ENCODE data around the gene HES7. TPM values are rescaled to one million over a fixed set of nuclear protein-coding genes. Genes with fewer than 3 reads are reported as not detected.
A peak's percentile ranks its signal among the peaks of the same experiment; 100 is the strongest.

HES7 gene
- total and polyA plus RNA-seq, 9 of the 15 experiments (the other 6 are each of a cell fraction or from before 2014, with no cell fraction given): 0.03 to 1.7 (median 0.14) TPM; not detected in 1

GRCh38 chr17:8119581-8120519 lies 4.1 kb downstream of the HES7 start (continued):
- TF ChIP-seq POLR3A (IDR thresholded peaks at IDR 0.05; ENCODE audit: borderline replicate concordance, extremely low read depth, insufficient read depth, insufficient read length): peak; percentile 83
- TF ChIP-seq GTF2F1 (IDR thresholded peaks at IDR 0.05; ENCODE audit: low read depth, low read length): 0 out of 2 replicates have a peak, but pooled peaks have one; percentile 39
- TF ChIP-seq, protein P1, sequence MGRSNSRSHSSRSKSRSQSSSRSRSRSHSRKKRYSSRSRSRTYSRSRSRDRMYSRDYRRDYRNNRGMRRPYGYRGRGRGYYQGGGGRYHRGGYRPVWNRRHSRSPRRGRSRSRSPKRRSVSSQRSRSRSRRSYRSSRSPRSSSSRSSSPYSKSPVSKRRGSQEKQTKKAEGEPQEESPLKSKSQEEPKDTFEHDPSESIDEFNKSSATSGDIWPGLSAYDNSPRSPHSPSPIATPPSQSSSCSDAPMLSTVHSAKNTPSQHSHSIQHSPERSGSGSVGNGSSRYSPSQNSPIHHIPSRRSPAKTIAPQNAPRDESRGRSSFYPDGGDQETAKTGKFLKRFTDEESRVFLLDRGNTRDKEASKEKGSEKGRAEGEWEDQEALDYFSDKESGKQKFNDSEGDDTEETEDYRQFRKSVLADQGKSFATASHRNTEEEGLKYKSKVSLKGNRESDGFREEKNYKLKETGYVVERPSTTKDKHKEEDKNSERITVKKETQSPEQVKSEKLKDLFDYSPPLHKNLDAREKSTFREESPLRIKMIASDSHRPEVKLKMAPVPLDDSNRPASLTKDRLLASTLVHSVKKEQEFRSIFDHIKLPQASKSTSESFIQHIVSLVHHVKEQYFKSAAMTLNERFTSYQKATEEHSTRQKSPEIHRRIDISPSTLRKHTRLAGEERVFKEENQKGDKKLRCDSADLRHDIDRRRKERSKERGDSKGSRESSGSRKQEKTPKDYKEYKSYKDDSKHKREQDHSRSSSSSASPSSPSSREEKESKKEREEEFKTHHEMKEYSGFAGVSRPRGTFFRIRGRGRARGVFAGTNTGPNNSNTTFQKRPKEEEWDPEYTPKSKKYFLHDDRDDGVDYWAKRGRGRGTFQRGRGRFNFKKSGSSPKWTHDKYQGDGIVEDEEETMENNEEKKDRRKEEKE (IDR thresholded peaks at IDR 0.05; ENCODE audit: borderline replicate concordance in 1 of 2, control insufficient read depth in 1 of 2, low read depth in 2 of 2, low read length in 1 of 2): 0 out of 4 replicates have a peak, but pooled peaks of 1 of the 2 experiments have one; percentile 34
- 0 out of 2 replicates have a peak, but pooled peaks have one; percentile 53 for TF ChIP-seq GTF2E2 (tag; IDR thresholded peaks at IDR 0.05)
- TF ChIP-seq CEBPB (tag; IDR thresholded peaks at IDR 0.05): peak; percentile 65
- no peak for TF ChIP-seq CEBPG (CRISPR knock-in tag; IDR thresholded peaks at IDR 0.05)
- peak in 1 of 2 experiments; percentile 57; a peak in 1 of 4 replicates for TF ChIP-seq CEBPG (tag; conservative IDR thresholded peaks at IDR 0.05 in 1 of 2, IDR thresholded peaks at IDR 0.05 in 1 of 2)
- peak; percentile 64; the same call in 1 of the 2 replicates for TF ChIP-seq GATAD2A (IDR thresholded peaks at IDR 0.05)

All from K562 (cell line).